GM12872 (cell line): ENCODE measurements around the gene BIN1.

Source experiments
- TF ChIP-seq, protein P1 (sequence below): IDR thresholded peaks from 3 replicates; pipeline ENCODE4 v1.5.1; 2011; ENCODE audit warnings: low read depth, mild to moderate bottlenecking, low read length, moderate library complexity; ENCODE audit not compliant: insufficient read depth

The BIN1 gene

DNA sequence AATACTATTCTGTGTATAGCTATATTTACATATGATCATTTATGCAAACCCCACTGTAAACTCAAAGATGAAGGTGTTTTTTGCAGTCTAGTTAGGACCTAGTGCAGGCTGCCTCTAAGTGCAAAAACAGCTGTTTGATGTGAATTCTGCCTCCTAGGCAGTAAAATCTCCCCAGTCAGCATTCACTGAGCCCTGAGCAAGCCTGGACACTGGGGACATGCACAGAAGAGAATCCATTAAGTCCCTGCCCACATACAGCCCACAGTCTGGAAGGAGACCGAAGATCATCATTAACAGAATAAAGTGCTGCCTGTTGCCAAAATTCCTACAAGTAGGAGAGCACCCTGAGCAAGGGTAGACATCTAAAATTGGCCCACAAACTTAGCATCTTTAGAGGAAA, 14.4 kb upstream of the BIN1 start:
- TF ChIP-seq, protein P1, sequence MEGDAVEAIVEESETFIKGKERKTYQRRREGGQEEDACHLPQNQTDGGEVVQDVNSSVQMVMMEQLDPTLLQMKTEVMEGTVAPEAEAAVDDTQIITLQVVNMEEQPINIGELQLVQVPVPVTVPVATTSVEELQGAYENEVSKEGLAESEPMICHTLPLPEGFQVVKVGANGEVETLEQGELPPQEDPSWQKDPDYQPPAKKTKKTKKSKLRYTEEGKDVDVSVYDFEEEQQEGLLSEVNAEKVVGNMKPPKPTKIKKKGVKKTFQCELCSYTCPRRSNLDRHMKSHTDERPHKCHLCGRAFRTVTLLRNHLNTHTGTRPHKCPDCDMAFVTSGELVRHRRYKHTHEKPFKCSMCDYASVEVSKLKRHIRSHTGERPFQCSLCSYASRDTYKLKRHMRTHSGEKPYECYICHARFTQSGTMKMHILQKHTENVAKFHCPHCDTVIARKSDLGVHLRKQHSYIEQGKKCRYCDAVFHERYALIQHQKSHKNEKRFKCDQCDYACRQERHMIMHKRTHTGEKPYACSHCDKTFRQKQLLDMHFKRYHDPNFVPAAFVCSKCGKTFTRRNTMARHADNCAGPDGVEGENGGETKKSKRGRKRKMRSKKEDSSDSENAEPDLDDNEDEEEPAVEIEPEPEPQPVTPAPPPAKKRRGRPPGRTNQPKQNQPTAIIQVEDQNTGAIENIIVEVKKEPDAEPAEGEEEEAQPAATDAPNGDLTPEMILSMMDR = no peak

DNA sequence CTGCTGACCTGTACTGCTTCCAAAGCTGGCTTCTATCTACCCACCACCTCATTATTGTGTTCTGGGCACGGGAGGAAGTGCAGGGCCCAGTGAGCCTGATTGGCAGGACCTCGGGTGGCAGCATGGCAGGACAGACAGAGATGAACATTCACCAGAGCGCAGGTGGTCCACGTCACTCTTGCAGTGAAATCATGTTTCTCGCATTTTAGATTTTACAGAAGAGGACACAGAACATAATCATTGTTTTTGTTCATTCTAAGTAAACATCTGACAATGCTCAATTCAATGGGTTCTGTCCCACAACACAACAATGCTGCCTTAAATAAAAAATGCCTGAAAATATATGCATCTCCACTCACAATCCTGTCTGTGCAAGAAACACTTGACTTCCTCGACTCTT, 11.5 kb upstream of the BIN1 start:
- TF ChIP-seq, protein P1 = no peak

DNA sequence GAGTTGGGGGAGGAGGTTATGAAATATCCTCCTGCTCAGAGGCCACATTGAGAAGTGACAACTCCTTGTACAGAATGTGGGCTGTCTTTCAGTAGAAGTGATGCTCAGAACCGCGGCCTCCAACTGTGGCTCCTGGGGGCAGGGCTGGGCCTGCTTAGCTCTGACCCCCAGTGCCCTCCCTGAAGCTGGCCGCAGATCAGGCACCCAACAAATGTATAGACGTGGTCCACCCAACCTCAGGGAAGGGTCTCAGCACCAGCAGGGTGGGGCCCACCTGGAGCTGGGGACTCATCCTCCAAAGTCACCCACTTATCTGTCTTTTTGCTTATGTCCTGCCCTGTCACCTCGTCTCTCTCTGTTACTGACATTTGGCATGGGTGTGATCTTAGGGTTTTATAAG, 11.1 kb upstream of the BIN1 start:
- TF ChIP-seq, protein P1 = no peak

DNA sequence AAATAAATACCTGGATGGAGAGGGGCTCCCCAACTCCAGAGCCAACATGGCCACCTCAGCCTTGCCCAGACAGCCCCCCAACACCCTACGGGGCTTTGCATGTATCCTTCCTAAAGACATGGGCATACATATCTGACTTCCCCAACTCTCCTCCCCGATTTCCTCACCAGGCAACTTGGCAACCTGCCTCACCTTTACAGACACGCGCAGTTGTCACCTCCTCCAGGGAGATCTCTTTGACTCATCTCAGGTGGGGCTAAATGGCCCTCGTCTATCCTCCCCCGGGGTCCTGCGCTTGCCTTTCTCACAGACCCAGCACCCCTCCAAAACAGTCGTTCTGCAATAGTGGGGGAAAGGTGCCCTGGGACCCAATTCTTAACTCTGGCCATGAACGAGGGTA, 10.6 kb upstream of the BIN1 start:
- TF ChIP-seq, protein P1 = no peak

DNA sequence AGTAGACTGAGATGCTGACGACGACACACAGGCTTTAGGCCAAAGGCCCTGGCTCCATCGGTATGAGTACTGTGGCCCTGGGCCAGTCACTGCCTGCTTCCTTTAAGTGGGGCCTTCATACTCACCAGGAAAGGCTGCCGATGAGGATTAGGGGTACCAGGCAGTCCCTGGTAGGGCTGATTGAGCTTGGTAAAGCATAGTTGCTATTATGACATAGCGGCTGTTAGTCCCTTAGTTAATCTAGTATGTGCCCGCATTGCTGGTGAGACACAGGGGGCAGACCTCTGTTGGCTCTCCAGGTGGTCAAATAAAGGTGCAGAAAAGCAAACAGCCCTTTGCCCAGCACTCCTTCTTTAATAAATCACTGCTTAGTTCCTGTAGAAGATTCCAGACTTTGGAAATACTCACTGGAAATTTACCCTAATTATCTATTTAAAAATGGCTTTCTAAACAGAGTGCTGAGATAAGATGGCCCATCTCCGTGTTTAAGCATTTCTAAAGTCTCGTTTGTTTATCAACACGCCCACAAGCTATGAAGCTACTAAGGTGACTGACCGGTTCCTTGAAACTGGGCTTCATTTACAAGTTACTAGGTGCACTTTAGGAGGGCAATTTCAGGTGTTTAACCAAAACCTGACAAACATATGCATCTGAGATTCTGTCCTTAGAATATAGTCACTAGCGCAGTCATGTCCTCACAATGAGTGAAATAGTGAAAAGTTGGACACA, 8.7 kb upstream of the BIN1 start:
- TF ChIP-seq, protein P1 = no peak

DNA sequence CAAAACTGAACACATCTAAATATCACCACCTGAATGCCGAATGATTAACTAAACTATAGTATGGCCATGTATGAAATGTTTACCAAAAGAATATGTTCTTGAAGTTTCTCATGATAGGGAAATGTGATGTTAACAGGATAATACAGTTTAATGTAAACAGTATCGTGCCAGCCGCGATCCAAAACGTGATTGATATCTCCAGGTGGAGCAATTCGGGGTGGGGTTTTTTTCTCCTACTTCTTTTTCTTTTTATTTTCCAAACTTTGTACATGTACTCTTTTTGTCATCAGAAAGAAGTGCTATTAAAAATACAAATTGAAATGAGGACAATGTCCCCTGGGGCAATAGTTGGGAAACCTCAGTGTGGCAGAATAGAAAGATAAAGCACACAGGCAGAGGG, 4.0 kb upstream of the BIN1 start:
- TF ChIP-seq, protein P1 = no peak

DNA sequence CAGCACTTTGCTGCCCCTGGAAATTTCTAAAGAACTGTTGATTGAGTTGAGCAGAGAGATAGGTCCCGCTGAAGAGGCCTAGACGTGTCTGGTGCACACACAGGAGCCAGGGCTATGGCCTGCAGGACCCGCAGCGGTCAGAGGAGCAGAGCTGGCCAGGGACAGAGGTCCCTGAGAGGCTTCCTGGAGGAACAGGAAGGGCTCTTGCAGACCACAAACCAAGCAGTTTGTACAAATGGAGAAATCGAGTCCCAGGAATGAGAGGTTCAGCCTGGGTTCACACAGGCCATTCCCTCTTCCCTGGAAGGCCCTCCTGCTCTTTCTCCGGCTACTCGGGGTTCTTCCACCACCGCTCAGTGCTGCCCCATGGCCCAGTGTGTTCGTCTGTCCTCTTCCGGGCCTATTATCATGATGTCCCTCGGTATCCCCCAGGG, 1.2 kb upstream of the BIN1 start:
- TF ChIP-seq, protein P1 = no peak
